ENCODE data around the gene MDM2. TPM values are rescaled to one million over a fixed set of nuclear protein-coding genes. Genes with fewer than 3 reads are reported as not detected.
A peak's percentile ranks its signal among the peaks of the same experiment; 100 is the strongest.

Gene MDM2
- 47.3 TPM for total RNA-seq

GRCh38 chr12:68807576-68808387, at the start of gene MDM2:
TSS of gene MDM2 (plus strand) at chr12:68808177. CDS start at chr12:68808478, 301 bp downstream.
- FAIRE-seq, result no peak
- peak; percentile 93 to 95 for DNase-seq (ENCODE audit: low spot score in 2 of 2)

GRCh38 chr12:68759852-68760251, 48.1 kb upstream of the MDM2 start:
- FAIRE-seq (no peak), DNase-seq (ENCODE audit: low spot score in 2 of 2) (no peak)

- FAIRE-seq (no peak), DNase-seq (ENCODE audit: low spot score in 2 of 2) (no peak)
Observed at GRCh38 chr12:68760806-68761441, 47.1 kb upstream of the MDM2 start.

GRCh38 chr12:68761442-68761812, 46.5 kb upstream of the MDM2 start:
- FAIRE-seq (no peak), DNase-seq (ENCODE audit: low spot score in 2 of 2) (no peak)

- FAIRE-seq (no peak), DNase-seq (ENCODE audit: low spot score in 2 of 2) (no peak)
Observed at GRCh38 chr12:68761901-68762630, 45.9 kb upstream of the MDM2 start.

- no peak for DNase-seq (ENCODE audit: low spot score in 2 of 2)
- no peak for FAIRE-seq
Observed at GRCh38 chr12:68762691-68763090, 45.3 kb upstream of the MDM2 start.

GRCh38 chr12:68765696-68766095, 42.3 kb upstream of the MDM2 start:
- DNase-seq (ENCODE audit: low spot score in 2 of 2) (no peak), FAIRE-seq (no peak)

- FAIRE-seq, result no peak
- DNase-seq (ENCODE audit: low spot score in 2 of 2), result no peak
Observed at GRCh38 chr12:68766646-68767045, 41.3 kb upstream of the MDM2 start.

GRCh38 chr12:68767191-68767590, 40.8 kb upstream of the MDM2 start:
- FAIRE-seq (no peak), DNase-seq (ENCODE audit: low spot score in 2 of 2) (no peak)

GRCh38 chr12:68768431-68768939, 39.5 kb upstream of the MDM2 start:
- no peak for DNase-seq (ENCODE audit: low spot score in 2 of 2)

GRCh38 chr12:68769941-68770340, 38.0 kb upstream of the MDM2 start:
- DNase-seq (ENCODE audit: low spot score in 2 of 2) (no peak), FAIRE-seq (no peak)

More at GRCh38 chr12:68768431-68768939, 39.5 kb upstream of the MDM2 start:
- no peak for FAIRE-seq

- DNase-seq (ENCODE audit: low spot score in 2 of 2), result no peak
- FAIRE-seq, result no peak
Observed at GRCh38 chr12:68771223-68771925, 36.6 kb upstream of the MDM2 start.

GRCh38 chr12:68772714-68773113, 35.3 kb upstream of the MDM2 start:
- DNase-seq (ENCODE audit: low spot score in 2 of 2) (no peak), FAIRE-seq (no peak)

- FAIRE-seq (no peak), DNase-seq (ENCODE audit: low spot score in 2 of 2) (no peak)
Observed at GRCh38 chr12:68773582-68773981, 34.4 kb upstream of the MDM2 start.

GRCh38 chr12:68775121-68775630, 32.8 kb upstream of the MDM2 start:
- no peak for DNase-seq (ENCODE audit: low spot score in 2 of 2)
- FAIRE-seq, result no peak

- DNase-seq (ENCODE audit: low spot score in 2 of 2) (no peak), FAIRE-seq (no peak)
Observed at GRCh38 chr12:68776976-68777610, 30.9 kb upstream of the MDM2 start.

- DNase-seq (ENCODE audit: low spot score in 2 of 2) (no peak), FAIRE-seq (no peak)
Observed at GRCh38 chr12:68779280-68779679, 28.7 kb upstream of the MDM2 start.

- no peak for FAIRE-seq
- no peak for DNase-seq (ENCODE audit: low spot score in 2 of 2)
Observed at GRCh38 chr12:68780731-68781130, 27.2 kb upstream of the MDM2 start.

- DNase-seq (ENCODE audit: low spot score in 2 of 2) (no peak), FAIRE-seq (no peak)
Observed at GRCh38 chr12:68781728-68782127, 26.2 kb upstream of the MDM2 start.

- no peak for DNase-seq (ENCODE audit: low spot score in 2 of 2)
- FAIRE-seq, result no peak
Observed at GRCh38 chr12:68784015-68784414, 24.0 kb upstream of the MDM2 start.
